PC-9 (cell line): Measurements from ENCODE around the gene HEG1.

ENCODE experiments used
- EZH2 ChIP-seq: fragments of 200-600 bp; sonication (generic); IDR thresholded peaks from 2 replicates; pipeline ENCODE4 v1.8.0; 2017; ENCODE audit warnings: antibody characterized with exemption, low read depth
- TF ChIP-seq, protein P1 (sequence below): fragments of 200-600 bp; sonication (generic); conservative IDR thresholded peaks from 2 replicates; pipeline ENCODE4 v1.6.1; 2017; ENCODE audit warnings: mixed run types, antibody characterized with exemption, mild to moderate bottlenecking, moderate library complexity

DNA sequence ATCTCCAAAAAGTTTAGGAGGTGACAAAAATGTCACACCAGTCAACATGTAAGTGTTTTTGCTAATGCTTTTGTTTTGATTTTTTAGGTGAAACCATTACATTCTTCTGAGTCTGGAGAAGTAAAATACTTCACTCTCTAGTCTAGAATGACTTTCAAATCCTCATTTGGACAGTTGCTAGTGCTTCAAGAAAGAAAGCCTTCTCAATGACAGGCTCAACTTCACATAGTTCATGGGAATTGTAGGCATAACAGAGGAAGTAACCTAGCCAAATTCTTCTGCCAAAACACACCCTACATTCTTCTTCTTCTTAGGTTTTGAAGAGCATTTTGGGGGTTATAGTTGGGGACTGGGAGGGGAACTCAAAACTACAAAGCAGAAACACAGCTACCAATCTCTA lies 29.4 kb upstream of the HEG1 start:
- TF ChIP-seq, protein P1, sequence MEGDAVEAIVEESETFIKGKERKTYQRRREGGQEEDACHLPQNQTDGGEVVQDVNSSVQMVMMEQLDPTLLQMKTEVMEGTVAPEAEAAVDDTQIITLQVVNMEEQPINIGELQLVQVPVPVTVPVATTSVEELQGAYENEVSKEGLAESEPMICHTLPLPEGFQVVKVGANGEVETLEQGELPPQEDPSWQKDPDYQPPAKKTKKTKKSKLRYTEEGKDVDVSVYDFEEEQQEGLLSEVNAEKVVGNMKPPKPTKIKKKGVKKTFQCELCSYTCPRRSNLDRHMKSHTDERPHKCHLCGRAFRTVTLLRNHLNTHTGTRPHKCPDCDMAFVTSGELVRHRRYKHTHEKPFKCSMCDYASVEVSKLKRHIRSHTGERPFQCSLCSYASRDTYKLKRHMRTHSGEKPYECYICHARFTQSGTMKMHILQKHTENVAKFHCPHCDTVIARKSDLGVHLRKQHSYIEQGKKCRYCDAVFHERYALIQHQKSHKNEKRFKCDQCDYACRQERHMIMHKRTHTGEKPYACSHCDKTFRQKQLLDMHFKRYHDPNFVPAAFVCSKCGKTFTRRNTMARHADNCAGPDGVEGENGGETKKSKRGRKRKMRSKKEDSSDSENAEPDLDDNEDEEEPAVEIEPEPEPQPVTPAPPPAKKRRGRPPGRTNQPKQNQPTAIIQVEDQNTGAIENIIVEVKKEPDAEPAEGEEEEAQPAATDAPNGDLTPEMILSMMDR = no peak
- no peak for TF ChIP-seq EZH2
